Hepatocyte (in vitro differentiated cells): ENCODE data around the gene RBKS.

Experiments used
- EZH2 ChIP-seq: fragments of 200-600 bp; sonication (generic); IDR thresholded peaks from 2 replicates; pipeline ENCODE4 v1.6.1; 2016; ENCODE audit warnings: antibody characterized with exemption, mild to moderate bottlenecking, borderline replicate concordance
- TF ChIP-seq, protein P1 (sequence below): fragments of 200-600 bp; sonication (generic); IDR thresholded peaks from 2 replicates; pipeline ENCODE4 v1.5.1; 2016; ENCODE audit warnings: antibody characterized with exemption, mild to moderate bottlenecking; ENCODE audit not compliant: poor library complexity

DNA sequence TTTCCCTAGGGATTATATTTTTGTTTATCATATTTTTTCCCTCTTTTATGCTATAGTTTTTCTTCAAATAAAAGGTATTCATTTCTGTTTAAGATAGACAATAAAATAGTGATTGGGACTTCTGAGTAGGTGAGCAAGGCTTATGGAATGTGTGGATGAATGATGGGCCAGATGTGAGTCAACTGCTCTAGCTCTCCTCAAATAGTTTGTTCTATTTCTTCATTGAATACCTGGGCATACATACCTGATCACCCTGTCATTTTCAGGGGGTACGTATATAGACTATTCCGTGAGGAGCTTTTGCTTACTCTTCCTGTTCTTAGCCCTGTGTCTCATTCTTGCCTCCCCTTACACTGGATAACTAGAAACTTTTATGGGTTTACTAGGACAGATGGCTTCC is 42.2 kb upstream of the RBKS start:
- TF ChIP-seq, protein P1, sequence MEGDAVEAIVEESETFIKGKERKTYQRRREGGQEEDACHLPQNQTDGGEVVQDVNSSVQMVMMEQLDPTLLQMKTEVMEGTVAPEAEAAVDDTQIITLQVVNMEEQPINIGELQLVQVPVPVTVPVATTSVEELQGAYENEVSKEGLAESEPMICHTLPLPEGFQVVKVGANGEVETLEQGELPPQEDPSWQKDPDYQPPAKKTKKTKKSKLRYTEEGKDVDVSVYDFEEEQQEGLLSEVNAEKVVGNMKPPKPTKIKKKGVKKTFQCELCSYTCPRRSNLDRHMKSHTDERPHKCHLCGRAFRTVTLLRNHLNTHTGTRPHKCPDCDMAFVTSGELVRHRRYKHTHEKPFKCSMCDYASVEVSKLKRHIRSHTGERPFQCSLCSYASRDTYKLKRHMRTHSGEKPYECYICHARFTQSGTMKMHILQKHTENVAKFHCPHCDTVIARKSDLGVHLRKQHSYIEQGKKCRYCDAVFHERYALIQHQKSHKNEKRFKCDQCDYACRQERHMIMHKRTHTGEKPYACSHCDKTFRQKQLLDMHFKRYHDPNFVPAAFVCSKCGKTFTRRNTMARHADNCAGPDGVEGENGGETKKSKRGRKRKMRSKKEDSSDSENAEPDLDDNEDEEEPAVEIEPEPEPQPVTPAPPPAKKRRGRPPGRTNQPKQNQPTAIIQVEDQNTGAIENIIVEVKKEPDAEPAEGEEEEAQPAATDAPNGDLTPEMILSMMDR, result no peak
- TF ChIP-seq EZH2, result no peak
